Right ventricle myocardium superior (tissue), 1 donor: Measurements from ENCODE around the gene RBM4. TPM values are rescaled to one million over a fixed set of nuclear protein-coding genes. Genes with fewer than 3 reads are reported as not detected.

ENCODE experiments used
- ATAC-seq: fragments of 200-7000 bp; cut with Tn5 transposase; one replicate; pipeline ENCODE4 v1.9.1; 2020; ENCODE audit warnings: mild to moderate bottlenecking; ENCODE audit not compliant: poor library complexity
- DNase-seq: peaks from one replicate; pipeline ENCODE4 v3.0.0-alpha.2; 2020
- intact Hi-C: fragments of 100-400 bp; cut with DNase I; formaldehyde crosslinking; loops from one replicate; pipeline ENCODE4 v1.11.2; 2022
- total RNA-seq: library from RNA; stranded (reverse); fragmentation: NEBNext Ultra II Directional; extraction: Animal tissue kit (Norgen Biotek cat#: 25700); gene quantifications from one replicate; pipeline ENCODE4 v1.2.1, GENCODE V29; 2021
- donor health status: DM: no; HTN: yes; CAD: no; lungs with severe emphysema.

The RBM4 gene
- total RNA-seq, 1 donor from 2014 or later: 73.4 TPM

GRCh38 chr11:66680966-66681645 lies 42.6 kb downstream of the RBM4 start:
- ATAC-seq (no peak), DNase-seq (no peak)
- intact Hi-C loops: no loop called here

DNA sequence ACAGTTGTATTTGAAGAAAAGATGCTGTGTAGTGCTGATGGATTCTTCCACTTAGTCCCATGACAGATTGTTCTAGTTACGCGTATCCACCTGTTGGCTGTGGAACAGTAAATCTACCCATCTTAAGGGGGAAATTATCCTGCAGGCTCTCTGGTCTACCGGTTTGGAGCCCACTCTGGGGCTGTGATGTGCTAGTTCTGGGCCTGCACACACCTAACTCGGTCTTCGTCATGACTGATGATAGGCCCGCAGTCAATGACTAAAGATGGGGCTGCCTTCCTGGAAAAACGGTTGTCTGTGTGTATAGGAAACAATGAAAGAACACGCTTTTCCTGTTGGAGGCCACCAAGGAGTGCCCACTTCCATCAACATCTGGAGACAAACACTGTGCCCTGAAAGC lies 45.4 kb downstream of the RBM4 start:
- DNase-seq: no peak
- ATAC-seq: no peak
- intact Hi-C loops: no loop called here

- intact Hi-C loops: no loop called here
- DNase-seq (no peak), ATAC-seq (no peak)
Observed at GRCh38 chr11:66684635-66685034, 46.1 kb downstream of the RBM4 start.

DNA sequence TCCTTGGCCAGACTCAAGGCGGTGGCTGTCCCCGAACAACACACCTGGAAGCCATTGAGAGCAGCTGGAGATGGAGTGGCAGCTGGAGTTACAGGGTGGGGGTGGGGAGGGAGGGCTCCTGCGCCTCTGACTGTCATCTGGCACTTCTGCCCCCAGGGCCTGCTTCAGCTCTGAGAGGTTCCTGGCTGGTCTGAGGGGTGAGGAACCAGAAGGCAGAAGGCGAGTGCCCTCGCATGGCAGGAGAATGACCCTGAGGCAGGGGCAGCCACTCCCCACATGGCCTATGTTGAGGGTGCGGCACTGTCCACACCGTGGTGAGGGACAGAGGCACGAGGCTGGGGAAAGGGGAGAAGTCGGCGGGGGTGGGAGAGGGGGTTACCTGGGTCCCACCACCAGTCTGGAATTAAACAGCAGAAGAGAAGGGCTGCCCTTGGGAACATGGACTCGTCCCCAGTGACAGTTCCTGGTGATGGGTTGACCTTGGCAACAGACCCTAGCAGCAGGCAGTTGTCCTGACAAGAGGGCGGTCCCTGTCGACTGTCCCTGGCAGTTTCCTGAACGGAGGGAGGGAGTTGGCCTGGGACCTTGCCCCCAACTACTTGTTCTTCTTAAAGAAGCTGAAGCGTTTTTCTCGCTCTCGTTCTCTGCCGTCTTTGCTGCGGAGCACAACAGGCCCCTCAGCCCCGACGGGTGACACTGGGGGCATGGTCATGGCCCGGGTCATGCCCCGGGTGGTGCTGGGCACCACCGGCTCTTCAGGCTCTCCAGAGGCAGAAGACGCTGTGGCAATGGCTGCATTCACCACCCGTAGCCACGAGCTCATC lies 47.0 kb downstream of the RBM4 start:
- intact Hi-C loops: no loop called here
- ATAC-seq (no peak), DNase-seq (no peak)

DNA sequence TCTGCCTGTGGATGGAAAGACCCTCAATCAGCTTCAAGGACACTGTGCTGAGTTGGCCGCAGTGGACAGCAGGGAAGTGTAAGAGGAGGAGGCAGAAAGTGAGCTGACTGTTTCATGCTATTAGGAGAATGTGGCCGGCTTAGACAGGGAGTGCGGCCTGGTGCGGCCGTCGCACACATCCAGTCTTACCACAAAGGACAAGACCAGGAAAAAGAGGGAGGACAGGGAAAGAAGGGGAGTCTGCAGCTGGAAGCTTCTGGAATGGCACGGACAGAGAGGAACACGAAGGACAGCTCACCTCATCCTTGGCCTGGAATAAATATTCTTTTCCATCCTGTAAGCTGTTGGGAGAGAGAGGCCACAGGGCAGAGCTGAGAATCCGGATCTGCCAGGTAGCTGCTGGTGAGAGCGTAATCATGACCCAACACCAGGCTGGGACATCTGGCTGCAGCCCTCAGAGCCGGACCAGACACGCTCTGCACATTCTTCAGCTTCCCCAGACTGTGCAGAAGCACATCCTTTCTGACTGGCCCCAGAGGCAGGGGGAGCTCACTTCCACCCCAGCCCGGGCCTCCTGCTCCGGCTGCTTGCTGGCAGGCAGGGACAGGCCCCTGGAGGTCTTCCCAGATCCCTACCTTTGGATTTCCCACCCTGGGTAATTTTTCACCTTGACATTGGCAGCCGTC lies 47.7 kb downstream of the RBM4 start:
- intact Hi-C loops: no loop called here

GRCh38 chr11:66686801-66687750 lies 48.6 kb downstream of the RBM4 start:
- intact Hi-C loops: no loop called here
- DNase-seq (no peak), ATAC-seq (no peak)

More for the DNA sequence above, 47.7 kb downstream of the RBM4 start:
- DNase-seq (no peak), ATAC-seq (no peak)

DNA sequence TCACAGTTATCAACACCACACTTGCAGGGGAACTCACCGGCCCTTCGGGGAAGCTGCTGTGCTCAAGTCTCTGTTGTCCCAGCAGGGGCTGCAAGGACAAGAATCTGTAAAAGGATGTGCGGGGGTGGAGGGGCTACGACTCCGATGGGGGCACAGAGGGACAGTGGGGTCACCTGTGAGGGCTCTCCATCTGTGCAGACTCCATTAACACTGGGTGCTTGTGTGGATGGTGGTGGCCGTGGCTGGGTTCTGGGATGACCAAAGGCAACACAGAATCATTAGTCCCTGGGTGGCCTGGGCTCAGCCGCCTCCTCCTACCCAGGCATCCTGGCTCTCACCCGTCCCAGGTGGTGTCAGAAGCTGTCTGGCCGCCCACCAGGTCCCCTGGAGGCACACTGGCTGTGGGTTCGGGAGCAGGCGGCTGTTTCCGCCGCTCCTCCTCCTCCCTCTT lies 49.4 kb downstream of the RBM4 start:
- intact Hi-C loops: no loop called here
- no peak for DNase-seq
- no peak for ATAC-seq

- intact Hi-C loops: no loop called here
- DNase-seq (no peak), ATAC-seq (no peak)
Observed at GRCh38 chr11:66688561-66689534, 50.3 kb downstream of the RBM4 start.

DNA sequence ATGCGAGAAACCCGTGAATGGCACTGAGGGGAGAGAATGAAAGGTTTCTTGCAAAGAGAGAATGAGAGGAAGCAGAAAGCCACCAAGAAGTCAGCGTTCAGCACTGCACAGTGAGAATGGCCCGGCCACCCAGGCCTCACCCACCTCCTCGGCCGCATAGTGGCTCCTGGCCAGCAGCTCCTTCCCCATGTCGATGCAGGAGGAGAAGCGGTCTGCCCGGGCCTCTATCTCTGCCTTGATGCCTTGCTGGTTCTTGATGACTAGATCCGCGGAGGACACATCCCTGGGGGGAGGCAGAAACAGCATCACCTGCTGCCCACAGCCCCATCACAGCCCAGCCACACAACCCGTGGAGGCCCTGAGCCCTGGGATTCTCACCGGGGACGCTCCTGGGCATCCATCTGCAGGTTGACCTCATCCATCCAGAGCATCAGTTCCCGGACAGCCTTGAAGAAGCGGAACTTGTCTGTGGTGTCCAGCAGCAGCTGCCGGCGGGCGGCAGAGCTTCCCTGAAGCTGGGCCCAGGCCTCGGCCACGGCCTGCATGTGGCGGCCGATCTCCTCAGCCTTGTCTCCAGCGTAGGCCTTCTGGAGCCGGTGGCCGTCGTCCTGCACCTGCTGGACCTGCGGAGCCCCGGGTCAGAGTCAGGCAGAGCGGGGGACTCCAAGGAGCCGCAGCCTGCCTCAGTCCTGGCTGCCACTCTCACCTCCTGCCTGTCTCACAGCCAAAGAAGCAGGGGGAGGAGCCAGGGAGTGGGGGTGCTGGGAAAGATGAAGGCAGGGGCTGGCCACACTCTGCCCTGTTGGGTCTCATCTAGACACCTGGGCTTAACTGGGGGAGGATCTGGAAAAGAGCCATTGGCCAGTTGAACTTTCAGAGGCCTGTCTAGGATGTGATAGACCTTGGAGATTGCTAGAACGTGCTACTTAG lies 51.4 kb downstream of the RBM4 start:
- intact Hi-C loops: no loop called here
- ATAC-seq: no peak
- DNase-seq: no peak

DNA sequence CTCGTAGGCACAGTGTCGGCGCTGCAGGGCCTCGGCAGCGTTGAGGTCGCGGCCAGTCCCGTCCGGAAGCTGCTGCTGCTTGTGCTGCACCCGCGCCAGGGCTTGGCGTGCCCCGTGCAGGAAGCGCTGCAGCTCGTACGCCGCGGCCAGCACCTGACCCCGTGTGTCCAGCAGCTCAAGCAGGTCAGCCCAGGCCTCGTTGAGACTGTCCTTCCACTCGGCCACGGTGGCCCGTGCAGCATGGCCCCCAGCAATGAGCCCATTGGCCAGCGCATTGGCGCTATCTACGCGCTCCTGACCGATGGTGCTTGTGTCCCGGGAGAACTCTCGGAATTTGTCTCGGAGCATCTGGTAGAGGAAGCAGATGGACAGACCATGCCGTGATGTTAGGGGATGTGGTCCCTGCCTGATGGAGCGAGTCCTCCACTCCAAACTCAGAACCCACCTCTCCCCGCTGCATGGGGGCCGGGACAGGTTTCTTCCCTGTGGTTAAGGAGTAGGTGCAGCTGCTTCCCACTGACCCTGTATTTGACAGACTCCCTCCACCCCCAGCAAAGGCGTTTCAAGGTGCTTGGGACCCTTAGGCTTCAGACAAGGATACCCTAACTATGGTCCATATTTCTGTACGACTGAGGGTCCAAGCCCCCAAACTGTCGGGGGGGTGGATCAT lies 52.9 kb downstream of the RBM4 start:
- no peak for ATAC-seq
- intact Hi-C loops: no loop called here

GRCh38 chr11:66692446-66692845 lies 53.9 kb downstream of the RBM4 start:
- no peak for DNase-seq
- intact Hi-C loops: no loop called here
- ATAC-seq: no peak

More for the DNA sequence above, 52.9 kb downstream of the RBM4 start:
- no peak for DNase-seq

DNA sequence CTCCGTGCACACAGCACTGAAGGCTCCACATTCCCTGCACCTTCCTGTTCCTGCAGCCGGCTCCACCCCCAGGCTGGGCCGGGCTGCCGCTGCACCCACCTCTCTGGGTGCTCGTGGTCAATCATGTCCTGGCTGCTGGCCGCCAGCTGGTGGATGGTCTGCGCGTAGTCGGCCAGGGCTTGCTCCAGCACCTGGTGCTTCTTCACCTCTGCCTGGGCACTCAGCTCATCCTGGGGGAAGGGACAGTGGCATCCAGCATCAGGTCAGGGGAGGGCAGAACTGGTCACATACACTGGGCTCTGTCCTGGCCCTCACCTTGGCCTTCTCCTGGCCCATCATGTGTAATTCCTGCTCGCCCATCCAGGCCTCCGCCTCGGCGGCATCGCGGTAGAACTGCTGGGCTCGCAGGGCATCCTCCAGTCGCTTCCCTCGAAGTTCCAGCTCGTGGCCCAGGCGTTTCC lies 54.4 kb downstream of the RBM4 start:
- intact Hi-C loops: no loop called here

GRCh38 chr11:66693356-66694055 lies 55.0 kb downstream of the RBM4 start:
- ATAC-seq: no peak
- DNase-seq: no peak
- intact Hi-C loops: loop anchor here (2.0 kb wide), 1 partner anchor 141 kb away; no protein-coding TSS in a partner anchor

More for the DNA sequence above, 54.4 kb downstream of the RBM4 start:
- DNase-seq (no peak), ATAC-seq (no peak)

- ATAC-seq (no peak), DNase-seq (no peak)
- intact Hi-C loops: loop anchor here (2.0 kb wide), 1 partner anchor 141 kb away; no protein-coding TSS in a partner anchor
Observed at GRCh38 chr11:66694056-66694410, 55.5 kb downstream of the RBM4 start.

- peak; percentile 89 for DNase-seq
- intact Hi-C loops: loop anchor here (2.0 kb wide), 1 partner anchor 140 kb away; no protein-coding TSS in a partner anchor
- peak; percentile 91 for ATAC-seq
Observed at GRCh38 chr11:66694732-66695207, 56.3 kb downstream of the RBM4 start.
